ENCODE data around the gene GCDH. TPM values are rescaled to one million over a fixed set of nuclear protein-coding genes. Genes with fewer than 3 reads are reported as not detected.
"Not testable (repeated sequence)": the region's sequence is repeated elsewhere in the genome, so short reads cannot be mapped to it uniquely, and the experiment has no call there.

The GCDH gene
- total and polyA plus RNA-seq, 12 donors, result 16.2 to 78.4 (median 34.8) TPM

DNA sequence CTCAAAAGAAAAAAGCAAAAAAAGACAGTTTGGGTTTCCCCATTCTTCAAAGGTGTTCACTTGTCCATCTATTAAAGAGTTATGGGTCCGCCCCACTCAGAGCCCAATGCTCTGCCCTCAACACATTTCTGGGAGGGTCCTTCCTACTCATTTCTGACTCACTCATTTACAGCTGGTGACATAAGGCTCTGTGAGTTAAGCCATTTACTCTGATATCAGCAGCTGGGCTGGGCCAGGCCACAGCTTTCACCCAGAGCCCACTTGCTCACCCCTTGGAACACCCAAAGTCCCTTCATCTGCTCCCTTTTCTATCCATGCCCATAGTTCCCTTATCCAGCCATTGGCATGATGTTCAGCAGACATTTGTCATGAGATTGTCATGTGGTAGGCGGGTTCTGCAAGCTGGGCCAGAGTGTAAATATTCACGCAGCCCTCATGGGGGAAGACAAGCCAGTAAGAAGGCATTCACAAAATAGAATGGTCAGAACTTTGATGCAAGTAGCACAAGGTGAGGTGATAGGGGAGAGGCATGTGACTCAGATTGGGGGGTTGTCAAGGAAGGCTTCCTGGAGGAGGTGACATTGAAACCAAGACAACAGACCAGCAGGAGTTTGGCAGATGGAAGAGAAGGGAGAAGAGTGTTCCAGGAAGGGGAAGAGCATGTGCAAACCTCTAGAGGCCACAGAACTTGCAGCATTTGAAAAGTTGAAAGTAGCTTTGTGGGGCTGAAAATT lies 46.8 kb upstream of the GCDH start:
- 63 to 87% (median 79%) methylated on average over 3 of the region's 3 CpGs for WGBS, 4 donors
- Histone ChIP-seq H3K27ac (no peak overlapping the region), H3K36me3 (replicated peaks in 1 of 2) (no peaks in the 10 kb centered on the region), H3K9me3 (replicated peaks in 1 of 3) (no peaks in the 10 kb centered on the region), H3K4me3 (no peak overlapping the region), H3K4me1 (replicated peaks in 1 of 2) (peaks cover 7 to 18% of the 10 kb centered on the region in 2 donors), H3K27me3 (peaks cover 57% of the 10 kb centered on the region)
- intact Hi-C loops (cut with DNase I), result loop anchor here (5.0 to 10.0 kb wide), 4 partner anchors 42 to 279 kb away; partner anchors contain the start of genes PRDX2 (in 1 of the 2) and THSD8 (in 1 of the 2)
- no peak for DNase-seq
- no peak for TF ChIP-seq POLR2A (IDR thresholded peaks at IDR 0.05)
- no peak for TF ChIP-seq CTCF (IDR thresholded peaks at IDR 0.05)

GRCh38 chr19:12846613-12847012 lies 44.3 kb upstream of the GCDH start:
- H3K4me1 ChIP-seq (replicated peaks in 1 of 2); H3K4me3 ChIP-seq; H3K36me3 ChIP-seq (replicated peaks in 1 of 2); H3K9me3 ChIP-seq (replicated peaks in 1 of 3); DNase-seq; H3K27ac ChIP-seq: not testable (repeated sequence)
- 70 to 82% (median 75%) methylated on average over 7 of the region's 7 CpGs for WGBS, 4 donors
- peaks cover 34% of the 10 kb centered on the region for H3K27me3 ChIP-seq
- intact Hi-C loops (cut with DNase I), result loop anchor here (10.0 kb wide), 2 partner anchors 82 to 282 kb away; no protein-coding TSS in a partner anchor

GRCh38 chr19:12847159-12848139 lies 43.5 kb upstream of the GCDH start:
- intact Hi-C loops (cut with DNase I), result loop anchor here (10.0 kb wide), 2 partner anchors 83 to 283 kb away; no protein-coding TSS in a partner anchor
- Histone ChIP-seq H3K9me3 (replicated peaks in 1 of 3) (no peaks in the 10 kb centered on the region), H3K27ac (peak overlapping the region in 1 of 5 donors; percentile 52), H3K27me3 (peaks cover 25% of the 10 kb centered on the region), H3K4me1 (replicated peaks in 1 of 2) (peaks cover 0 to 8% of the 10 kb centered on the region in 2 donors), H3K4me3 (peak overlapping the region in 1 of 4 donors; percentile 21), H3K36me3 (replicated peaks in 1 of 2) (no peaks in the 10 kb centered on the region)
- peak; percentile 85 to 95 (median 91) for DNase-seq
- peak; percentile 85 to 100 (median 96) for TF ChIP-seq CTCF (IDR thresholded peaks at IDR 0.05)
- TF ChIP-seq POLR2A (IDR thresholded peaks at IDR 0.05), result no peak
- WGBS, 4 donors, result 10 to 37% (median 23%) methylated on average over 7 to 69 of the region's 69 CpGs

- H3K4me1 ChIP-seq (replicated peaks in 1 of 2), result no peaks in the 10 kb centered on the region
- intact Hi-C loops (cut with DNase I), result no loop called here
- DNase-seq, result no peak
- no peaks in the 10 kb centered on the region for H3K36me3 ChIP-seq (replicated peaks in 1 of 2)
- H3K27ac ChIP-seq, result no peak overlapping the region
- no peak overlapping the region for H3K4me3 ChIP-seq
- H3K27me3 ChIP-seq, result no peaks in the 10 kb centered on the region
- WGBS, 4 donors, result 52 to 75% (median 60%) methylated on average over 1 of the region's 1 CpG
- H3K9me3 ChIP-seq (replicated peaks in 1 of 3), result no peaks in the 10 kb centered on the region
- TF ChIP-seq CTCF (IDR thresholded peaks at IDR 0.05) (no peak), POLR2A (IDR thresholded peaks at IDR 0.05) (no peak)
Observed at GRCh38 chr19:12856653-12857052, 34.3 kb upstream of the GCDH start.
